ENCODE measurements around the gene TMED1.

Gene TMED1

DNA sequence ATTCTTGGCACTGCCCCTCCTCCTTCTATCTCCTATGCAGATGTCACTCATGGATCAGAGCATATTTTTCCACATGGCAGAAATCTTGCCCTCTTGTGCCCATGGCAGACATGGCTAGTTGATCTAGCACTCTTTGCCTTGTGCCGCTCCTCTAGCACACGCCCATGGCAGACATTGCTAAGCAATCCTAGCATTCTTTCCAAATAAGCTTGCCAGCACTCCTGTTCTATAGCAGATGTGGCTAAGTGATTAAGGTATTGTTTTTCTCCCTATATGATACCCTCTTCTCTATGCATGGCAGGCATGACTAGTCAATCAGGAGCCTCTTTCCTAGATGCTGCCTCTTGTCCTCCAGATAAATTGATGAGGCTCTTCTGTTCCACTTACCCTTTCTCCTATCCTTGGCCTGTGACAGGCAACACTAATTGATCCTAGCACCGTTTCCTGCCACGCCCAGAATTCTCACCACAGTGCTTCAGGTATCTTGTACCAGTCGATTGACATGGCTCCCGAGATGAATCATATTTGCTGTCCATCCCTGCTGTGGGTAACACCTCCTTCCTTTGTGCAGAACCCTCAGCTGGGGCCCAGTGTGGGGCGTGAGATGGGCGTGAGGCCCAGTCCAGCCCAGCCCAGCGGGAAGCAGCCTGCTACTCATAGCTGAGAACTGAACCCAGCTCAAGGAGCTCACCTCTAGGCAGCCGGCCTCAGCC lies 26.9 kb downstream of the TMED1 start:
- no peak for DNase-seq

GRCh38 chr19:10805758-10806247 lies 30.2 kb downstream of the TMED1 start:
- no peak for DNase-seq

GRCh38 chr19:10805065-10805757 lies 30.8 kb downstream of the TMED1 start:
- DNase-seq = no peak

- DNase-seq = no peak
Measured at GRCh38 chr19:10803252-10803651, 32.8 kb downstream of the TMED1 start.

DNA sequence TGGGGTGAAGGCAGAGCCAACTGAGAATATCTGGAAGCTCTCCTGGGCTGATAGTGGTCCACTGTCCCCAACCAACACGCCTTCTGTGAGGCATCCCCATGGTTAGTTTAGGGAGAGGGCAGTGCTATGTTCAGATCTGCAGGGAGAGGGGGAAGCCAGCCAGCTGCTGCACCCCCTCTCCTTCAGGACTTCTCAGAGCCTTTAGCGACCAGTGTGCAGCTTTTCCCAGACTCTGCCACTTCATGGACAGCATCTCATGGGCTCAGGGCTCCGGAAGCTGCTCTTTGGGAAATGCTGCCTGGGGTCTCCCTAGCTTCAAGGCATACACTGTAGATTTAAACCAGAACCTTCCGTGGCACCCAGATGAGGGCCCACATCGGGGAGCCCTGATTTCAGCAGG lies 33.5 kb downstream of the TMED1 start:
- DNase-seq = no peak

- DNase-seq = no peak
Measured at GRCh38 chr19:10800488-10800887, 35.5 kb downstream of the TMED1 start.

DNA sequence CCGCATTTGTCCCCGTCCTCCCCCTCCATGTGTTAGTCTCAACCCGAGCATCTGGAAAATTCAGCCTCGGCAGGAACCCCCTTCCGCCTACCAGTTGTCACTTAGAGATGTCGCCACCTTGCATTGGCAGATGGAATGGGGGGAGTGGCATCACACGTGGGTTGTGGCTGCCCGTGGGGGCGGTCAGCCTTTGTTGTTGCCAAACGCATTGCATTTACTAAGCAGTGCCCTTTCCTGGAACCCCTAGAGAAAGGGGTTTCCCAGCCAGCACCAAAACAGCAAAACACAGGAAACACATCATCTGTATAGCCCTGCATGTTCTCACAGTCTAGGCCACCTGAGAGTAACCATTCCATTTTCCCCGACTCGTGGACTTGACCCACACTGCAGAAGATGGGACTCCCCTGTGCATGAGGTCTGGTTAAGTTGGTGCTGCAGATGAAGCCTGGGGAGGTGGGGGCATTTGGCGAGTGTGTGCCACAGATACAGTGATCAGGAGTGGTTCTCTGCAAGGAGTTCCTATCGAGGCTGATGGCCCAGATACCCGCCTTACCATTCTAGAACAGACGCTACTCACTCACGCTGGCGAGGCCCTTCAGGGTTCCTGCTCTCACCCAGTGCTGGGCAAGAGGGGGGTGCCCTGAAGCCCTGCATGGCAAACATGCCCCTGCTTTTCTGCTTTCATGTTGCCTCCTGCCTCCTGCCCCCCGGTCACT lies 38.3 kb downstream of the TMED1 start:
- peak; percentile 89 for DNase-seq

DNA sequence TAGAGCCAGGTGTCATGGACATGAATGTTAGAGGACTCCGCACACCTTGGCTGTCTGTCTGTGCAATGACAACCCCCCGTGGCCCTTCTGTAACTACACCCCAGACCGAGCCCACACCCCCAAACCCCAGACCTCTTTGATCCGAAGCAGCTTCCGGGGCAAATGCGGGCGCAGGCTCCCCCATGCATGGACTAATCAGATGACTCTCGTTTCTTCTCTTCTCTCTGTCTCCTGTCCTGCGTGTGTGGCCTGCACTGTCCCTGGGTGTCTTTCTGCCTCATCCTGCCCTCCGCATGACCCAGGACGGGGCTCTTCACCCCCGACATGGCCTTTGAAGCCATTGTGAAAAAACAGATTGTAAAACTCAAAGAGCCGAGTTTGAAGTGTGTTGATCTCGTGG lies 38.9 kb downstream of the TMED1 start:
- peak; percentile 72 for DNase-seq

DNA sequence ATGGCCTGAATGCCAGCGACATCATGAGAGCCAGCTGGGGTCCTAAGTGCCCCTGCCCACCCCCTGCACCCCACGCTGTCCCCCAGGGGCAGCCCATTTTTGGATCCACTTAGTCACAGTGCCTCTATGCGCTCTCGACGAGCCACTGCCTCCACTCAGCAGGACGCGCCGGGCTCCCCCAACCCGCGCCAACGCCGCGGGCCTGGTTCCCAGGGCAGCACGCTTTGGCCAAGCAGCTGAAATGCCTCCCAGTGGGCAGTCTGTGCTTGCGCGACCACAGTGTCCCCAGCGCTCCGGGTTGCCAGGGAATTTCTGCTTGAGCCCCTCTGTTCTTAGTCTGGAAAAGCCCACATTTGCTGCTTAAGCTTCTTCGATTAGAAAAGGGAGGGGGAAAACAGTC lies 39.4 kb downstream of the TMED1 start:
- DNase-seq = no peak

- no peak for DNase-seq
Measured at GRCh38 chr19:10789866-10790265, 46.1 kb downstream of the TMED1 start.

DNA sequence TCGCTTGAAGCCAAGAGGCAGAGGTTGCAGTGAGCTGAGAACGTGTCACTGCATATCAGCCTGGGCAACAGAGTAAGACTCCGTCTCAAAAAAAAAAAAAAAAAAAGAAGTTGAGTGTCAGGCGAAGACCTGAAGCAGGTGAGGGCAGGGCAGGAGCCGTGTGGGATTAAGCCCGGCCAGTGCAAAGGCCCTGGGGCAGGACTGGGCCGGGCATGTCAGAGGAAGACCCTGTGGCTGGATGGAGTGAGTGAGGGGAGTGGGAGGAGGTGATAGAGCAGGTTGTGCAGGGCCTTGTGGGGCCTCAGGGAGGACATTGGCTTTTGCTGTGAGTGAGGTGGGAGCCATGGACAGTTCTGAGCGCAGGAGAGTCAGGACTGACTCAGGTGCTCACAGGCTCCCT lies 47.9 kb downstream of the TMED1 start:
- DNase-seq = no peak

- no peak for DNase-seq
Measured at GRCh38 chr19:10784257-10784656, 51.8 kb downstream of the TMED1 start.

GRCh38 chr19:10782795-10783194 lies 53.2 kb downstream of the TMED1 start:
- DNase-seq = no peak

Data from activated gamma-delta T cell treated with Interleukin-2 at 50 U/mL for 16 hours (primary cell).